HCT116 (cell line): ENCODE measurements around the gene CYB5B. TPM values are rescaled to one million over a fixed set of nuclear protein-coding genes. Genes with fewer than 3 reads are reported as not detected.

Experiments
- ATAC-seq: fragments of 200-7000 bp; cut with Tn5 transposase; 2 replicates; pipeline ENCODE4 v1.9.1; 2020; ENCODE audit warnings: mild to moderate bottlenecking, moderate library complexity
- BruUV-seq: library from RNA; stranded (reverse); fragments of 400-500 nt; replicated peaks from 2 replicates; lab custom pipeline; 2021; lab: Mats Ljungman, UMichigan
- CTCF ChIA-PET: fragments of 300-600 bp; sonication (Branson Sonifier 250); formaldehyde crosslinking; loops from one replicate; lab custom pipeline; 2021; ENCODE audit warnings: antibody characterized with exemption; lab: Charles Lee
- POLR2A ChIA-PET: fragments of 300-600, 350-600 bp; sonication (Branson Sonifier 250); formaldehyde crosslinking; loops from one replicate; lab custom pipeline; 2021; ENCODE audit warnings: antibody characterized with exemption; lab: Charles Lee
- RAD21 ChIA-PET, 2 experiments: fragments of 300-600 bp; sonication (Branson Sonifier 250); formaldehyde crosslinking; loops; one replicate each; lab custom pipeline; 2023; ENCODE audit warnings: low total read pairs in 2 of 2; ENCODE audit not compliant: uncharacterized antibody in 2 of 2, unreplicated experiment in 2 of 2, low non-redundant PET in 1 of 2; lab: Charles Lee
- DNase-seq: peaks from one replicate; pipeline ENCODE4 v3.0.0-alpha.2; 2010; ENCODE audit warnings: low read depth, low spot score
- H2AFZ ChIP-seq: fragments of 200-600 bp; shearing (Covaris generic), sonication (generic); 2 replicates; pipeline ENCODE4 v1.6.1; 2017; ENCODE audit warnings: low read depth, mixed run types, mixed read lengths, antibody characterized with exemption, low read length; ENCODE audit not compliant: poor library complexity, severe bottlenecking
- H3K27ac ChIP-seq: 2 replicates; pipeline ENCODE4 v1.5.1; 2012; ENCODE audit warnings: low read depth, low read length
- H3K27me3 ChIP-seq: fragments of 200-600 bp; sonication (generic); 2 replicates; pipeline ENCODE4 v1.6.1; 2016; ENCODE audit warnings: mixed run types, low read length, mixed read lengths; ENCODE audit not compliant: insufficient read depth
- H3K36me3 ChIP-seq, 2 experiments: fragments of 200-500 bp in 1 of 2; fragments of 200-600 bp in 1 of 2; sonication (Bioruptor generic) in 1 of 2; sonication (generic) in 1 of 2; 2 replicates each; pipeline versions ENCODE4 v1.5.1 to v1.6.1; 2014 to 2016; ENCODE audit warnings: low read length in 2 of 2, inconsistent platforms in 1 of 2, mixed read lengths in 1 of 2, mixed run types in 1 of 2; ENCODE audit not compliant: insufficient read depth in 2 of 2, control insufficient read depth in 1 of 2
- H3K4me1 ChIP-seq, 2 experiments: fragments of 200-600 bp in 1 of 2; sonication (generic) in 1 of 2; 2 replicates each; pipeline versions ENCODE4 v1.5.1 to v1.6.1; 2012 to 2017; ENCODE audit warnings: low read length in 2 of 2, inconsistent platforms in 1 of 2, mild to moderate bottlenecking in 1 of 2, mixed read lengths in 1 of 2, mixed run types in 1 of 2, moderate library complexity in 1 of 2; ENCODE audit not compliant: insufficient read depth in 2 of 2, control insufficient read depth in 1 of 2
- H3K4me2 ChIP-seq: fragments of 200-600 bp; sonication (generic); 2 replicates; pipeline ENCODE4 v1.6.1; 2017; ENCODE audit warnings: mixed run types, low read length, mixed read lengths
- H3K4me3 ChIP-seq, 2 experiments: fragments of 200-600 bp in 1 of 2; sonication (generic) in 1 of 2; replicated peaks in 1 of 2; 2 replicates each; pipeline ENCODE4 v1.5.1; 2011 to 2016; ENCODE audit warnings: low read length in 2 of 2, control low read depth in 1 of 2, low read depth in 1 of 2, mild to moderate bottlenecking in 1 of 2, mixed read lengths in 1 of 2, mixed run types in 1 of 2
- H3K79me2 ChIP-seq: fragments of 200-600 bp; sonication (generic); 2 replicates; pipeline ENCODE4 v1.6.1; 2017; ENCODE audit warnings: mild to moderate bottlenecking, mixed run types, low read length, moderate library complexity, mixed read lengths; ENCODE audit not compliant: insufficient read depth
- H3K9ac ChIP-seq: fragments of 200-600 bp; sonication (generic); 2 replicates; pipeline ENCODE4 v1.6.1; 2016; ENCODE audit warnings: low read length, mixed read lengths
- H3K9me2 ChIP-seq: fragments of 200-600 bp; sonication (generic), shearing (Covaris generic); 2 replicates; pipeline ENCODE4 v1.6.1; 2017; ENCODE audit warnings: mixed run types, mild to moderate bottlenecking, moderate library complexity; ENCODE audit not compliant: insufficient read depth
- H3K9me3 ChIP-seq, 2 experiments: fragments of 200-500 bp in 1 of 2; fragments of 200-600 bp in 1 of 2; sonication (Bioruptor generic) in 1 of 2; sonication (generic) in 1 of 2; 2 replicates each; pipeline ENCODE4 v1.6.1; 2014 to 2017; ENCODE audit warnings: low read length in 2 of 2, mixed read lengths in 2 of 2, inconsistent platforms in 1 of 2, low read depth in 1 of 2, mild to moderate bottlenecking in 1 of 2, mixed run types in 1 of 2, moderate library complexity in 1 of 2; ENCODE audit not compliant: control insufficient read depth in 1 of 2, insufficient read depth in 1 of 2
- H4K20me1 ChIP-seq: fragments of 200-600 bp; sonication (generic), shearing (Covaris generic); 2 replicates; pipeline ENCODE4 v1.6.1; 2017; ENCODE audit warnings: mixed run types, mild to moderate bottlenecking, moderate library complexity; ENCODE audit not compliant: insufficient read depth
- CEBPB ChIP-seq: IDR thresholded peaks from 2 replicates; pipeline ENCODE4 v1.6.1; 2012; ENCODE audit warnings: low read depth
- ELF1 ChIP-seq: IDR thresholded peaks from 2 replicates; pipeline ENCODE4 v1.6.1; 2012; ENCODE audit warnings: low read depth, borderline replicate concordance
- FOSL1 ChIP-seq: IDR thresholded peaks from 2 replicates; pipeline ENCODE4 v1.6.1; 2012; ENCODE audit warnings: low read depth
- JUND ChIP-seq: IDR thresholded peaks from 2 replicates; pipeline ENCODE4 v1.6.1; 2012
- MAX ChIP-seq: IDR thresholded peaks from 2 replicates; pipeline ENCODE4 v1.6.1; 2012
- POLR2A ChIP-seq: IDR thresholded peaks from 2 replicates; pipeline ENCODE4 v1.7.0; 2011; ENCODE audit warnings: borderline replicate concordance; ENCODE audit not compliant: insufficient read depth, insufficient read length; ENCODE audit errors: extremely low read depth
- RAD21 ChIP-seq: IDR thresholded peaks from 2 replicates; pipeline ENCODE4 v1.6.1; 2012; ENCODE audit warnings: low read depth, mild to moderate bottlenecking
- REST ChIP-seq: IDR thresholded peaks from 2 replicates; pipeline ENCODE4 v1.6.1; 2012; ENCODE audit warnings: low read depth
- SIN3A ChIP-seq: IDR thresholded peaks from 2 replicates; pipeline ENCODE4 v1.6.1; 2012; ENCODE audit warnings: low read depth
- ZFX ChIP-seq: fragments of 450-650 bp; IDR thresholded peaks from 2 replicates; pipeline ENCODE4 v1.6.1; 2017
- intact Hi-C: fragments of 100-400 bp; cut with micrococcal nuclease; formaldehyde crosslinking; loops from 2 replicates; pipeline ENCODE4 v1.10.0; 2022
- total RNA-seq: library from RNA; stranded (reverse); gene quantifications from one replicate; pipeline ENCODE4 v1.2.1, GENCODE V29; 2021; ENCODE audit not compliant: unreplicated experiment

The CYB5B gene
- total RNA-seq, 1 experiment from 2014 or later = 689 TPM

GRCh38 chr16:69467531-69468204 is 43.2 kb downstream of the CYB5B start:
- TF ChIP-seq FOSL1 = no peak
- TF ChIP-seq REST = no peak
- no peak for TF ChIP-seq RAD21
- TF ChIP-seq SIN3A = no peak
- TF ChIP-seq ELF1 = no peak
- TF ChIP-seq CEBPB = no peak
- TF ChIP-seq POLR2A = no peak
- no peak for TF ChIP-seq MAX
- no peak for TF ChIP-seq JUND
- no peak for TF ChIP-seq ZFX
- H3K9ac ChIP-seq = 0 out of 2 replicates have a peak overlapping the region, but pooled peaks have one; percentile 2
- H3K79me2 ChIP-seq = peaks cover 76% of the 10 kb centered on the region
- ChIA-PET CTCF (interaction anchor here (0.9 kb wide), 1 partner anchor 72 kb away, joined by 3 read pairs; no protein-coding TSS in a partner anchor), RAD21 (no interaction called here), POLR2A (interaction anchor here (1.4 kb wide), 1 partner anchor 59 kb away, joined by 4 read pairs; no protein-coding TSS in a partner anchor)
- no peaks in the 10 kb centered on the region for H3K9me2 ChIP-seq
- no peaks in the 10 kb centered on the region for H3K9me3 ChIP-seq
- H3K36me3 ChIP-seq = peaks cover 13 to 42% of the 10 kb centered on the region in 2 experiments
- peak overlapping the region; percentile 83 for H3K27ac ChIP-seq
- H4K20me1 ChIP-seq = no peaks in the 10 kb centered on the region
- H2AFZ ChIP-seq = no peak overlapping the region
- intact Hi-C loops = no loop called here
- no peaks in the 10 kb centered on the region for H3K27me3 ChIP-seq
- H3K4me2 ChIP-seq = no peak overlapping the region
- H3K4me3 ChIP-seq = no peak overlapping the region
- ATAC-seq (0 out of 2 replicates have a peak, but pooled peaks have one; percentile 12), DNase-seq (no peak)
- no TSS peak for BruUV-seq
- peaks cover 92 to 96% of the 10 kb centered on the region in 2 experiments for H3K4me1 ChIP-seq
